ENCODE results near the gene HOXD4. TPM values are rescaled to one million over a fixed set of nuclear protein-coding genes. Genes with fewer than 3 reads are reported as not detected.

The HOXD4 gene
- total RNA-seq, 2 experiments from 2014 or later, result not detected

GRCh38 chr2:176187200-176187898, 36.0 kb downstream of the HOXD4 start:
- peaks cover 4% of the 10 kb centered on the region for H3K36me3 Mint-ChIP-seq (ENCODE audit: low read depth)
- no peak overlapping the region for H3K27ac Mint-ChIP-seq
- H3K4me1 Mint-ChIP-seq, result peaks cover 13% of the 10 kb centered on the region
- no peaks in the 10 kb centered on the region for H3K9me3 Mint-ChIP-seq
- H3K4me3 Mint-ChIP-seq, result peak overlapping the region; percentile 76
- no peak for DNase-seq
- H3K27me3 Mint-ChIP-seq, result peaks cover 61% of the 10 kb centered on the region
- POLR2A ChIA-PET, result no interaction called here
- CTCF ChIA-PET, result interaction anchor here (0.8 to 2.2 kb wide), 4 partner anchors 48 to 268 kb away, joined by 3 to 7 read pairs (median 4); no protein-coding TSS in a partner anchor

DNA sequence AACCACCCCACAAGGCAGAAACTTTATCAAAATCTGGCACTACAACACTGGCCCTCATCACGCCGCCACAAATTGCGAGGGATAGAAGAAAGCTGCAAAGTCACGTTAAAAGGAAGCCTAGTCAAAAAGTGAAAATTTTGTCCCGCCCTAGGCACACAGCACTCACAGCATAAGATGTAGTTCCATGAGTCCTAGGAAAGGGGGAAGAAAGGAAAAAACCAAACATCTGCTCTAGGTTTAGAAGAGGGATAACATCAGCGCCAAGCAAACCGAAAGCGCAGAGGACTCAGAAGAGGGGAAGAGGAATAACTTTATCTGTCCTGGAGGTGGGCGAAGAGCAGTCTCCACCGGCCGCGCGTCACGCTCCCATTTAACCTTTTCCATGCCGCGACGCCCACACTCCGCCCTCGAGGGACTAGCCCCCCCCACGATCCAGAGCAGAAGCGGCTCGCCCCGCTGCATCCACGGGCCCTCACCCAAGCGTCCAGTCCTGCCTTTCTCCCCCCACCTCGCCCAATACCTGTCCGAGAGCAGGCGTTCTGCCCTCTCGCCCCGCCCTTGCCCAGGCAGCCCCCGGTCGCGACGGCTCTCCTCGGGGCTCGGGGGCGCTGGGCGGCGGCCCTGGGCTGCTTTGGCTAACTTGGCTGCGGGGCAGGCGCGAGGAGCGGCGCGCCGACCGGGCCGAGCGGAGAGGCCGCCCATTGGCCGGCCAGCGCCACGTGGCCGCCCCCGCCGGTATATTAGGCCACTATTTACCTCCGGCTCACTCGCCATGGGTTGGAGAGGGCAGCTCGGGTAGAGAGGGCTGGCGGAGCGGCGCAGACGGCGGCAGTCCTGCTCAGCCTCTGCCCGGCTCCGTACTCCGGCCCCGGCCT, 36.8 kb downstream of the HOXD4 start, which contains the start of gene HOXD1:
Gene HOXD1, plus strand, starts transcription at position 770 of the 875 bp plus-strand sequence. CDS start 134 bp downstream, outside the sequence.
- H3K36me3 Mint-ChIP-seq (ENCODE audit: low read depth), result peaks cover 4% of the 10 kb centered on the region
- CTCF ChIA-PET, result interaction anchor here (0.8 to 2.2 kb wide), 4 partner anchors 49 to 267 kb away, joined by 3 to 7 read pairs (median 4); no protein-coding TSS in a partner anchor
- H3K9me3 Mint-ChIP-seq, result no peaks in the 10 kb centered on the region
- H3K4me3 Mint-ChIP-seq, result peak within 1 kb of the TSS; percentile 76
- H3K27ac Mint-ChIP-seq, result no peak within 1 kb of the TSS
- H3K4me1 Mint-ChIP-seq, result peaks cover 13% of the 10 kb centered on the region
- POLR2A ChIA-PET, result no interaction called here
- H3K27me3 Mint-ChIP-seq, result peaks cover 69% of the 10 kb centered on the region
- DNase-seq, result no peak

DNA sequence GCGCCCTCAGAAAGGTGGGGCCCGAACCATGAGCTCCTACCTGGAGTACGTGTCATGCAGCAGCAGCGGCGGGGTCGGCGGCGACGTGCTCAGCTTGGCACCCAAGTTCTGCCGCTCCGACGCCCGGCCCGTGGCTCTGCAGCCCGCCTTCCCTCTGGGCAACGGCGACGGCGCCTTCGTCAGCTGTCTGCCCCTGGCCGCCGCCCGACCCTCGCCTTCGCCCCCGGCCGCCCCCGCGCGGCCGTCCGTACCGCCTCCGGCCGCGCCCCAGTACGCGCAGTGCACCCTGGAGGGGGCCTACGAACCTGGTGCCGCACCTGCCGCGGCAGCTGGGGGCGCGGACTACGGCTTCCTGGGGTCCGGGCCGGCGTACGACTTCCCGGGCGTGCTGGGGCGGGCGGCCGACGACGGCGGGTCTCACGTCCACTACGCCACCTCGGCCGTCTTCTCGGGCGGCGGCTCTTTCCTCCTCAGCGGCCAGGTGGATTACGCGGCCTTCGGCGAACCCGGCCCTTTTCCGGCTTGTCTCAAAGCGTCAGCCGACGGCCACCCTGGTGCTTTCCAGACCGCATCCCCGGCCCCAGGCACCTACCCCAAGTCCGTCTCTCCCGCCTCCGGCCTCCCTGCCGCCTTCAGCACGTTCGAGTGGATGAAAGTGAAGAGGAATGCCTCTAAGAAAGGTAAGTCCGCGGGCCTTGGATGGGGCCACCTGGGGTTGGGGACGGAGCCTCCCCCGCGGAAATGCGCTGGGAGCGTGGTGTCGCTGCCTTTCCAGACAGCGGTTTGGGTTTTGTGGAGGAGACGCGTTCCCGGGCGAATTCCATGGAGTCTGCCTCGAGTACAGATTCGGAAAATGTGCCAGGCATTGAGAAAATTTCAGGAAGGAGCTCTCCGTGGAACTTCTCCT, 37.7 kb downstream of the HOXD4 start:
- peaks cover 66% of the 10 kb centered on the region for H3K27me3 Mint-ChIP-seq
- H3K27ac Mint-ChIP-seq, result no peak overlapping the region
- H3K36me3 Mint-ChIP-seq (ENCODE audit: low read depth), result peaks cover 4% of the 10 kb centered on the region
- DNase-seq, result no peak
- peaks cover 13% of the 10 kb centered on the region for H3K4me1 Mint-ChIP-seq
- CTCF ChIA-PET, result interaction anchor here (1.1 kb wide), 1 partner anchor 62 kb away, joined by 3 read pairs; no protein-coding TSS in a partner anchor
- no peaks in the 10 kb centered on the region for H3K9me3 Mint-ChIP-seq
- POLR2A ChIA-PET, result no interaction called here
- no peak overlapping the region for H3K4me3 Mint-ChIP-seq

- DNase-seq, result no peak
- ChIA-PET POLR2A (no interaction called here), CTCF (interaction anchor here (0.6 to 1.2 kb wide), 3 partner anchors 13 to 483 kb away, joined by 3 to 4 read pairs (median 3); no protein-coding TSS in a partner anchor)
- Mint-ChIP-seq H3K27ac (no peak overlapping the region), H3K9me3 (no peaks in the 10 kb centered on the region), H3K27me3 (peaks cover 69% of the 10 kb centered on the region), H3K36me3 (ENCODE audit: low read depth) (peaks cover 4% of the 10 kb centered on the region), H3K4me3 (no peak overlapping the region), H3K4me1 (peaks cover 13% of the 10 kb centered on the region)
These were observed 38.6 kb downstream of the HOXD4 start for GRCh38 chr2:176189681-176190641.

GRCh38 chr2:176192351-176192750, 41.0 kb downstream of the HOXD4 start:
- POLR2A ChIA-PET, result no interaction called here
- CTCF ChIA-PET, result interaction anchor here (0.8 kb wide), 1 partner anchor 113 kb away, joined by 4 read pairs; no protein-coding TSS in a partner anchor

DNA sequence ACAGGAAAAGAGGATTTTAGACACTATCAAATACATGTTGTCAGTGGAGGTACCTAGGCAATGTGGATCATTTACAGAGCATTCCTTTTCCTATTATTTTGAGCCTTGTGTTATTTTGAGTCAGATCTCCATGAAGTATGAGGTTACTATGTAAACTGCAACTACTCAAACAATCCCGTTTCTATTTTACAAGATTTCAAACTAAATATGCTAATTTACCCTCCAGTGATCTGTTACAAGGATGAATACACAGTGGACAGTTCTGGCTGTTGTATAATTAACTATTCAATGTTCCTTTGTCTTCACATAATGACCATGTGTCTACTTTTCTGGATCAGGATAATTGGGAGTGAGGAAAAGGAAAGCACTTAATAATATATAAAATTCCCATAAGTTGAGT, 41.7 kb downstream of the HOXD4 start:
- Mint-ChIP-seq H3K4me1 (peaks cover 4% of the 10 kb centered on the region), H3K9me3 (no peaks in the 10 kb centered on the region), H3K4me3 (no peak overlapping the region), H3K27ac (no peak overlapping the region), H3K36me3 (ENCODE audit: low read depth) (peaks cover 2% of the 10 kb centered on the region), H3K27me3 (peaks cover 63% of the 10 kb centered on the region)
- ChIA-PET POLR2A (no interaction called here), CTCF (no interaction called here)
- no peak for DNase-seq

More at GRCh38 chr2:176192351-176192750, 41.0 kb downstream of the HOXD4 start:
- Mint-ChIP-seq H3K9me3 (no peaks in the 10 kb centered on the region), H3K4me3 (no peak overlapping the region), H3K27ac (no peak overlapping the region), H3K4me1 (peaks cover 11% of the 10 kb centered on the region), H3K36me3 (ENCODE audit: low read depth) (peaks cover 4% of the 10 kb centered on the region), H3K27me3 (peaks cover 63% of the 10 kb centered on the region)
- no peak for DNase-seq

- DNase-seq, result no peak
- ChIA-PET CTCF (interaction anchor here (0.7 to 0.9 kb wide), 2 partner anchors 23 to 297 kb away, joined by 3 read pairs; no protein-coding TSS in a partner anchor), POLR2A (no interaction called here)
- Mint-ChIP-seq H3K27ac (no peak overlapping the region), H3K36me3 (ENCODE audit: low read depth) (no peaks in the 10 kb centered on the region), H3K4me3 (no peak overlapping the region), H3K4me1 (no peaks in the 10 kb centered on the region), H3K9me3 (no peaks in the 10 kb centered on the region), H3K27me3 (peaks cover 26% of the 10 kb centered on the region)
These were observed 48.6 kb downstream of the HOXD4 start for GRCh38 chr2:176199902-176200301.

DNA sequence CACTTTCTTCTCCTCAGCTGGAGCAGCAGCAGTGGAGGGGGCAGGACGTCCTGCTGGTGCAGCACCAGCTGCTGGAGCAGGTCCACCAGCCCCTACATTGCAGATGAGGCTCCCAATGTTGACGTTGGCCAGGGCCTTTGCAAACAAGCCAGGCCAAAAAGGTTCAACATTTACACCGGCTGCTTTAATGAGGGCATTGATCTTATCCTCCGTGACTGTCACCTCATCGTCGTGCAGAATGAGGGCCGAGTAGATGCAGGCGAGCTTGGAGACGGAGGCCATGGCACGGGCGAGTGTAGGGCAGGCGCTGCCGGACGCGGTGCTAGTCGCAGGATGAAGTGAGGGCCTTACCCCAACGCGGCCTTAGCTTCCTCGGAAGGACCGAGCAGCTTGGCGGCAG, 49.6 kb downstream of the HOXD4 start:
- Mint-ChIP-seq H3K27ac (no peak overlapping the region), H3K27me3 (peaks cover 23% of the 10 kb centered on the region), H3K9me3 (no peaks in the 10 kb centered on the region), H3K4me3 (no peak overlapping the region), H3K36me3 (ENCODE audit: low read depth) (no peaks in the 10 kb centered on the region), H3K4me1 (no peaks in the 10 kb centered on the region)
- ChIA-PET POLR2A (no interaction called here), CTCF (no interaction called here)
- DNase-seq, result no peak

DNA sequence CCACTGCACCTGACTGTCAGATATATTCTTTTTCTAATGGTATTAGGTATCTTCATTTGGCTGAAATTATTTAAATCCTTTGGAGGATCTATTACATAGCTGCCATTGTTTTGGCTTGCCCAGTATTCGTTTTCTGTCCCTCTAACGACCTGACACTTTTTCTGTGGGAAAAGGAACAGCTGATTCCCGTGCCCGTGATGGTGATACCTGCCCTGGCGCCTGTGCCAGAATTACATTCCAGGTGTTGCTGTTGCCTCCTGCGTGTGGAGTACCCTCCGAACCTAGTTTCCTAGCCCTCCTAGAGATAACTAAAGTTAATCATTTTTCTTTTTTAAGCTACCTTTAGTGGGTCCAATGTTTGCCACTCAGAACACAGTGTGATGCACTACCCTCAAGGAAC, 51.1 kb downstream of the HOXD4 start:
- Mint-ChIP-seq H3K27me3 (peaks cover 16% of the 10 kb centered on the region), H3K4me1 (no peaks in the 10 kb centered on the region), H3K36me3 (ENCODE audit: low read depth) (no peaks in the 10 kb centered on the region), H3K9me3 (no peaks in the 10 kb centered on the region), H3K4me3 (no peak overlapping the region), H3K27ac (no peak overlapping the region)
- ChIA-PET CTCF (no interaction called here), POLR2A (no interaction called here)
- DNase-seq, result no peak

Data from activated CD4-positive, alpha-beta memory T cell treated with anti-CD3 and anti-CD28 coated beads, Interleukin-2, amount 10 ng/mL, durations not matched to agents 7 days and 5 days (primary cell).